Thoracic aorta (tissue), 2 donors: ENCODE results near the gene NUB1. TPM values are rescaled to one million over a fixed set of nuclear protein-coding genes. Genes with fewer than 3 reads are reported as not detected.

ENCODE experiments used
- ATAC-seq: fragments of 150-250 bp; one replicate; pipeline ENCODE4 v1.8.0; 2017; ENCODE audit warnings: low read depth; ENCODE audit not compliant: insufficient number of reproducible peaks, low FRiP score
- DNase-seq: peaks from one replicate; pipeline ENCODE4 v3.0.0-alpha.2; 2020; ENCODE audit warnings: low spot score
- H3K27ac ChIP-seq, 2 donors: fragments of 200-600 bp; sonication (generic); 1 replicate in 1 of 2; 2 replicates in 1 of 2; pipeline ENCODE4 v1.5.1; 2016; ENCODE audit warnings: mild to moderate bottlenecking in 2 of 2, moderate library complexity in 2 of 2
- H3K27me3 ChIP-seq: fragments of 200-600 bp; sonication (generic); replicated peaks from 2 replicates; pipeline ENCODE4 v1.6.0; 2016; ENCODE audit warnings: mild to moderate bottlenecking; ENCODE audit not compliant: insufficient read depth
- H3K36me3 ChIP-seq: fragments of 200-600 bp; sonication (generic); one replicate; pipeline ENCODE4 v1.5.1; 2016
- H3K4me1 ChIP-seq, 2 donors: fragments of 200-600 bp; sonication (generic); 1 replicate in 1 of 2; 2 replicates in 1 of 2; pipeline versions ENCODE4 v1.5.1 to v1.6.0; 2016; ENCODE audit warnings: low read depth in 2 of 2, mild to moderate bottlenecking in 1 of 2; ENCODE audit not compliant: control insufficient read depth in 1 of 2
- H3K4me3 ChIP-seq: fragments of 200-600 bp; sonication (generic); 2 replicates; pipeline ENCODE4 v1.5.1; 2016; ENCODE audit warnings: mild to moderate bottlenecking
- H3K9me3 ChIP-seq: fragments of 200-600 bp; sonication (generic); 2 replicates; pipeline ENCODE4 v1.5.1; 2016
- total RNA-seq, 2 donors: library from RNA; depleted of rRNA; stranded (reverse); fragments of >200 nt; gene quantifications; one replicate each; pipeline versions ENCODE4 v1.1.0 to v1.2.3, GENCODE V29; 2016
- TF ChIP-seq, protein P1 (sequence below): fragments of 200-600 bp; sonication (generic); IDR thresholded peaks from one replicate; pipeline ENCODE4 v1.5.1; 2019; ENCODE audit warnings: antibody characterized with exemption

Gene NUB1
- total RNA-seq, 2 donors from 2014 or later: 51.0 to 53.4 TPM

DNA sequence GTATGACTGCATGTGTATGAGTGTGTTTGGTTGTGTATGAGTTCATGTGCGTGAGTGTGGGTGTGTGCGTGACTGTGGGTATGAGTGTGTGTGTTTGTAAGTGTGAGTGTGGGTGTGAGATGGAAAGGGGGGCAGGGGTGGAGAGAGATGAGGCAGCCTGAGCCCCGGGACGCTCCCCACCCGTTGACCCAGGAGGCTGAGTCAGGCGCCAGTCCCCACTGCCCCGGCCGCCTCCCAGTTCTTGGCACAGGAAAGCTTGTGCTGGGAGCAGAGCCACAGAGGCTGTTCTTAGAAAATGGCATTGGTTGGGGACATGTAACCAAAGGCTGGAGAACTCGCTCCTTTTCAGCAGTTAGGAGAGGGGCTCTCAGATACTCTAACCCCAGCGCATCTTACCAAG lies 27.8 kb upstream of the NUB1 start:
- DNase-seq (peak; percentile 53), ATAC-seq (peak; percentile 27)
- Histone ChIP-seq H3K27ac (no peak overlapping the region), H3K36me3 (no peaks in the 10 kb centered on the region), H3K4me3 (no peak overlapping the region), H3K9me3 (peaks cover 3% of the 10 kb centered on the region), H3K27me3 (no peaks in the 10 kb centered on the region), H3K4me1 (peaks cover 2 to 14% of the 10 kb centered on the region in 2 donors)
- TF ChIP-seq, protein P1, sequence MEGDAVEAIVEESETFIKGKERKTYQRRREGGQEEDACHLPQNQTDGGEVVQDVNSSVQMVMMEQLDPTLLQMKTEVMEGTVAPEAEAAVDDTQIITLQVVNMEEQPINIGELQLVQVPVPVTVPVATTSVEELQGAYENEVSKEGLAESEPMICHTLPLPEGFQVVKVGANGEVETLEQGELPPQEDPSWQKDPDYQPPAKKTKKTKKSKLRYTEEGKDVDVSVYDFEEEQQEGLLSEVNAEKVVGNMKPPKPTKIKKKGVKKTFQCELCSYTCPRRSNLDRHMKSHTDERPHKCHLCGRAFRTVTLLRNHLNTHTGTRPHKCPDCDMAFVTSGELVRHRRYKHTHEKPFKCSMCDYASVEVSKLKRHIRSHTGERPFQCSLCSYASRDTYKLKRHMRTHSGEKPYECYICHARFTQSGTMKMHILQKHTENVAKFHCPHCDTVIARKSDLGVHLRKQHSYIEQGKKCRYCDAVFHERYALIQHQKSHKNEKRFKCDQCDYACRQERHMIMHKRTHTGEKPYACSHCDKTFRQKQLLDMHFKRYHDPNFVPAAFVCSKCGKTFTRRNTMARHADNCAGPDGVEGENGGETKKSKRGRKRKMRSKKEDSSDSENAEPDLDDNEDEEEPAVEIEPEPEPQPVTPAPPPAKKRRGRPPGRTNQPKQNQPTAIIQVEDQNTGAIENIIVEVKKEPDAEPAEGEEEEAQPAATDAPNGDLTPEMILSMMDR: no peak

DNA sequence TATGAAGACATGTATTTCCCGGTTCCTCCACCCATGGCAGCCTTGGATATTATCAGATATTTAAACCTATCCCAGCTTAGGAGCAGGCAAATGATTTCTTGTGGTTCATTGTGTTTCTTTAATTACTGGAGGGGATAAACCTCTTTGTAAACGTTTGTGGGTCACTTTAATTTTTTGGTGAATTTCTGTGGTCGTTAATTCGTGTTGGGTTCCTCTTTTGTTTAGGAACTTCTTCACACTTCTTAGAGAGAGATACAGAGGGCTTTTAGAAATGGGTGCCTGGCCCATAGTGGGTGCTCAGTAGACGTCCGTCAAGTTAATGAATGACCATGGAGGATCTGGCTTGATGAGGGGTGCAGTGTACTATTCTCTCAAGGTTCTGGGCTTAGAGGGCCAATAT lies 27.2 kb upstream of the NUB1 start:
- peaks cover 7% of the 10 kb centered on the region for H3K9me3 ChIP-seq
- H3K4me3 ChIP-seq: no peak overlapping the region
- DNase-seq: no peak
- no peaks in the 10 kb centered on the region for H3K27me3 ChIP-seq
- TF ChIP-seq, protein P1: no peak
- no peak for ATAC-seq
- H3K27ac ChIP-seq: no peak overlapping the region
- no peaks in the 10 kb centered on the region for H3K36me3 ChIP-seq
- peaks cover 2 to 14% of the 10 kb centered on the region in 2 donors for H3K4me1 ChIP-seq

DNA sequence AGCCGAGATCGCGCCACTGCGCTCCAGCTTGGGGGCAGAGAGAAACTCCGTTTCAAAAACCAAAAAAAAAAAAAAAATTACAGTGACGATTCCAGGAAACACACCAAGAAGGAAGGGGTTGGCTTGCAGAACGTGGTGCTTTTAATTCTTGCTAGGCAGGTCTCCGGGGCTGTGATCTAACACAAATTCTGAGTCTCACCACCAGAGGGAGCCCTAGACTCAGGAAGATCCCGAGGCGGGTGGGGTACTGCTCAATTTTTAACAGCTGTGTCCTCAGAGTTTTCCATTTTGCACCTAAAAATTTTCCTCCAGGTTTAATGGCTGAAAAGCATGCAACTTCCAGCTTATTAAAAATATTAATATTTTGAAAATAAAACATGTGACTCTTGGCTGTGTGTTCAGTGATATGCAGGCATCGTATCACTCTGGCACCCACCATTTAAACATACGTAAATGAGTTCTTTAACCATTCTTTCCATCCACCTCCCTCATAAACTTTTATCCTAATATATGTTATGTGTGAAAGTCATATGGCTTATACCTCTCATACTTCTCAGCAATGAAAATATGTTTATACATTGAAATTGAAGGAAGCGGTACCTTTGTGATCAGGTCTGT lies 26.5 kb upstream of the NUB1 start:
- DNase-seq: peak; percentile 46
- Histone ChIP-seq H3K4me1 (peaks cover 2 to 14% of the 10 kb centered on the region in 2 donors), H3K27me3 (no peaks in the 10 kb centered on the region), H3K36me3 (no peaks in the 10 kb centered on the region), H3K4me3 (no peak overlapping the region), H3K27ac (no peak overlapping the region), H3K9me3 (peaks cover 12% of the 10 kb centered on the region)
- TF ChIP-seq, protein P1: peak; percentile 83
- peak; percentile 55 for ATAC-seq

DNA sequence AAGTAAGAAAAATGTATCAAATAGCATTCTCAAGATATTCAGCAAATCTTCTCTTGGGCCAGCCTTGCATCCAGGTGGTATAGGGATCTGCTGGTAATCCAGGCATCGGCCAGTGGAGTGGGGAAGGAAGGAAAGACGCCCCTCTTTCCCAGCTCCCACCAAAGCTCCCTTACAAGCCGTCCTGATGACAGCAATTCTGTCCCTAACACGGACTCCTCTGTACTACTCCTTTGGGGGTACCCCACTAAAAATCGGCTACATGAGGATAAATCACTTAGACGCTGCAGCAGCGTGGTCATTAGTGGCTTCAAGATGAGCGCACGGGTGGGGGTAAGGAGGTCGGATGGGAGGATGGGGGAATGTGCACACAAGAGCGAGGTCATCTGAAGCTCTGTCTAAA lies 24.7 kb upstream of the NUB1 start:
- no peaks in the 10 kb centered on the region for H3K36me3 ChIP-seq
- ATAC-seq (no peak), DNase-seq (no peak)
- H3K4me3 ChIP-seq: no peak overlapping the region
- H3K9me3 ChIP-seq: peaks cover 9% of the 10 kb centered on the region
- peaks cover 2 to 14% of the 10 kb centered on the region in 2 donors for H3K4me1 ChIP-seq
- no peaks in the 10 kb centered on the region for H3K27me3 ChIP-seq
- TF ChIP-seq, protein P1: no peak
- H3K27ac ChIP-seq: no peak overlapping the region

DNA sequence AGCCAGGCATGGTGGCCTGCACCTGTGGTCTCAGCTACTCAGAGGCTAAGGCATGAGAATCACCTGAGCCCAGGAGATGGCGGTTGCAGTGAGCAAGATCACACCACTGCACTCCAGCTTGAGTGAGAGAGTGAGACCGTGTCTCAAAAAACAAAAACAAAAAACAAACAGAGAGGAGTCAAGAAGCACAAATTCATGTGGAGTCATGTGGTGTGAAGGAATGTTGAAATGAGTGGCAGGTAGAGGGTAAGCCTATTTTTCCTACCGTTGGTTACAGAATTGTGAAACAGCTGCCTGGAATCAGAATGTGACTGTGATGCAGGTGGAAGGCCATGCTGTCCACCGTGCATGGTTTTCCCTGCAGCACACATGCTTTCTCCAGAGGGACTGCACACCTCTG lies 23.7 kb upstream of the NUB1 start:
- H3K36me3 ChIP-seq: no peaks in the 10 kb centered on the region
- H3K4me3 ChIP-seq: no peak overlapping the region

More for the DNA sequence above, 23.7 kb upstream of the NUB1 start:
- no peak for ATAC-seq
- no peak overlapping the region for H3K27ac ChIP-seq
- H3K9me3 ChIP-seq: peaks cover 9% of the 10 kb centered on the region
- DNase-seq: no peak
- H3K4me1 ChIP-seq: peaks cover 2 to 14% of the 10 kb centered on the region in 2 donors
- TF ChIP-seq, protein P1: no peak
- no peaks in the 10 kb centered on the region for H3K27me3 ChIP-seq
